ELF-1 (cell line): Measurements from ENCODE around the gene COL4A4.
"Not testable (repeated sequence)": the region's sequence is repeated elsewhere in the genome, so short reads cannot be mapped to it uniquely, and the experiment has no call there.

Experiments
- DNase-seq: peaks from one replicate; pipeline ENCODE4 v3.0.0-alpha.2; 2016; ENCODE audit warnings: low read depth, low spot score

Gene COL4A4

DNA sequence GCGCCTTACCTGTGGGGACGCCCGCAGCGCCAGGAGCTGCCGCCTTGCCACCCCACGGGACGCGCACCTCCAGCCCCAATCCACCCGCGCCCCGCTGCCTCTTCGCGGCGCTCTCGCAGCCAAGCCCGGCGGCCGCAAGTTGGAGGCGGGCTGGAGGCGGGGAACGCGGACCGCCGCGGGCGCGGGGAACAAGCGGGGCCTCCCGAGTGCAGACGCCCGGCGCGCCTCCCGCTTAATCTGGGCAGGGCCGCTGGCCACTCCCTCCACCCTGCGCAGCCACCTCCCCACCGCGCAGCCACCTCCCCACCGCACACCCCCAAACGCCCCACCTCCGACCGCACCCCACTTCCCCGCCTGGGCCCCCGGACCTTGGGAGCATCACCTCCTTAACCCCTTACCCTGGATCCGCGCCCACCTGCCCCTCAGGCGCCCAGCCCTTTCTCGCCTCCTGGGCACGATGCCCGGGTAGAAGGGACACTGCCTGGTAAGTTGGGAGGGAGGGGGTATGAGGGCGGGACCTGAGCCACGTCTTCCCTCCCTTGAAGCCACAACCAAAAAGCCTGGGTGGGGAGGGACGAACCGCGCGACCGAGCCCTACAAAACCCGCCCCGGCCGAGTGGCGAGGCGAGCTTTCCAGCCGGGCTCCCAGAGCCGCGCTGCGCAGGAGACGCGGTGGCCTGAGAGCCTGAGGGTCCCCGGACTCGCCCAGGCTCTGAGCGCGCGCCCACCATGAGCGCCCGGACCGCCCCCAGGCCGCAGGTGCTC, at the start of gene COL4A4, which contains the start of gene COL4A3:
Gene COL4A4, minus strand, starts transcription at position 208 of the 765 bp plus-strand sequence. CDS start 16,722 bp downstream, outside the sequence.
Gene COL4A3, plus strand, starts transcription at position 627 of the 765 bp plus-strand sequence. Its CDS starts 103 bp downstream, at position 730.
- DNase-seq: peak; percentile 27

GRCh38 chr2:227207573-227207972, 43.6 kb upstream of the COL4A4 start:
- DNase-seq: peak; percentile 29

- DNase-seq: no peak
Measured at GRCh38 chr2:227206406-227206805, 42.4 kb upstream of the COL4A4 start.

DNA sequence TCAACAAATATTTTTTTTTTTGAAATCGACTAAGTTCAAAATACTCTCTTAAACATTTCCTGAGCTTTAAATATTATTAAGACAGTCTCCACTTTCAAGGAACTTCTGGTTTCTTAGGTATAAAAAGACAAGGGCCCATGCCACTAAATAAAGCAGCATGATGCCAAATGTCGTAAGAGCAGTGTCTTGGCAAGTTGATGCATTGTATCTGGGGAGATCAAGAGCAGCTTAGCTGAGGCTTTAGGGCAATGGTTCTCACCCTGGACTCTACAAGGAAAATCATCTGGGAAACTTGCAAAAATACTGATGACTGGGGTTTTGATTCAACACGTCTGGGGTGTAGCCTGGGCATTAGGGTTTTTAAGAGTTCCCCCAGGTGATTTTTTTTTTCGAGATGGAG, 41.7 kb upstream of the COL4A4 start:
- DNase-seq: no peak

DNA sequence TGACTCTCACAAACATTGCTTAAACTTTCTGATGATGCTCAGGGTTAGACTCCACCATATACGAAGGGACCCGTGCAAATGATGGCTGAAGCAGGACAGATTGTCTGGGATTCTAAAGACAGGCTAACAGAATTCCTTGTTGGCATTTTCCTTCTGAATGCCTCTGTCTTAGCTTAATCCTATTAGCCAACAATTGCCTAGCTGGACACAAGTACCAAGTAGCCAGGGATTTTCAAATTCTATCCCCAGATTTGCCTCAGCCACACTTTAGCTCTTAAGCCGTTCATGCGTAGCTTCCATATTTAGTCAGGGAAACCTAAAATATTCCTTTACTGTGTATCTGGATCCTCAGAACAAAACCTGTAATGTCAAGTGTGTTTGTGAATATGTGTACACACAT, 40.4 kb upstream of the COL4A4 start:
- DNase-seq: no peak

DNA sequence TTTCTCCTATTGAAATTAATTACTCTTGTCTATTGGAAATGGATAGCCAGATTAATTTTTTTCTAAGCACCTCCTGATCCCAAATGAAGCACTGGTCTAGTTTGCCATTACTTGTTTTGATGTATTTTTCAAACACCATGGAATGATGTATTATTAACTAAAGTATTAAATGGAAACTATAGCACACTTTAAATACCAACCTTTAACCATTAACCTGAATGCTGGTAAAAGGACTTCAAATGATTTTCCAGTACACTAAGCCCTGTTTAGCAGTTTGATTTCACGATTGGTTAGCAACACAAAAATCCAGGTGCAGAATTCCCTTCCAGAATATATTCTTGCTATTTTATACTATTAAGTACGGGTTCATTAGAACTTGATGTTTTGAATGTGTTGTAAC, 37.8 kb upstream of the COL4A4 start:
- no peak for DNase-seq

DNA sequence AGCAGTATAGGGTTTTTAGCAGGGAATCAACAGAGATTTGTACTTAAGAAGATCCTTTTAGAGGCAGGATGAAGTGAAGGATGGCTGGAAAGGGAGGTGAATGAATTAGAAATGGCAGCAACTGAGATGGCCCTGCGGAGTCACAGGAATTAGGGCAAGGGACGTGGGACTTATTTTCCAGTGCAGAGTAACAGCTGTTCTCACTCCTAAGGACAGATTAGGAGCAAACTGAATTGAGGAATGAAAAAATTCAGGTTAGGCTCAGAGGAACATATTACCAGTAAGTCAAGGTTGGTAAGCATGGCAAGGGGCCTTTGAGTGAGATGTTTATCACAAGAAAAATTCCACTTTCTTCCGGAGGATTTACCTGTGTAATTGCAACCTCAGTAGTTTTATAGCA, 34.9 kb upstream of the COL4A4 start:
- DNase-seq: no peak

DNA sequence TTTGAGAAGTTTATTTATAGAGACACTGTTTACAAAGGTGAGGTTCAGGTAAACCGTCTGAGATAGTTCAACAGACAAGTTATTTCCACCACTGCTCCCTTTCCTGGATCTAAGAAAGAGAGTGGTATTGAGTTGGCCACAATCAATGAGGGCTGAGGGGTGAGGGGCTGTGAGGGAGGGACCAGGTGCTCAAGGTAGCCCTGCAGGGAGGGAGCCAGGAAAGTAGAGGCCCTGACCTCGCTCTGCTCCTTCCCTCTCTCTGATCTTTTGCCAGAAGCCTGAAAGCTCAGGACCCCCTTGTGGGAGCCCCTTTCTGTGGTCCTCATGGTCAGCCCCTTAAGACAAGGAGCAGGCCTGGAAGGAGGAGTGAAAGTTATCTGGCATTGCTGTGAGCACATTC, 30.2 kb upstream of the COL4A4 start:
- DNase-seq: no peak

GRCh38 chr2:227192491-227192890, 28.5 kb upstream of the COL4A4 start:
- DNase-seq: no peak

DNA sequence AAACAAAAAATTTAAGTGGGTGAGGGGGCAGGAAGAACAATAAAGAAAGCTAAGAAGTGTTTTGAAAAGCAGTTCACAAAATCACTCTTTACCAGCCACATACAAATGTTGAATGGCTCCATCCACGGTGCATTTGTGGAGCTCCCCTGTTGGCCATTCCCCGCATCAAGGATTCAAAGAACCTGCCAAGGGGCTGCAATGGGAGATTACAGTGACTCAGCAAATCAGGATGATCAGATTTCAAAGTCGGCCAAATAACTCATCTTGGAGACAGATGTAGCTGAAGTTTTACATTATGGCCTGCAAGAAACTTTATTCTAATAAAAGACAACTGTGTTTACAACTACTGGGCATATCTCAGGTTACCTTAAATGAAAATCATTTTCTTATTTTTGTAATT, 27.4 kb upstream of the COL4A4 start:
- no peak for DNase-seq

DNA sequence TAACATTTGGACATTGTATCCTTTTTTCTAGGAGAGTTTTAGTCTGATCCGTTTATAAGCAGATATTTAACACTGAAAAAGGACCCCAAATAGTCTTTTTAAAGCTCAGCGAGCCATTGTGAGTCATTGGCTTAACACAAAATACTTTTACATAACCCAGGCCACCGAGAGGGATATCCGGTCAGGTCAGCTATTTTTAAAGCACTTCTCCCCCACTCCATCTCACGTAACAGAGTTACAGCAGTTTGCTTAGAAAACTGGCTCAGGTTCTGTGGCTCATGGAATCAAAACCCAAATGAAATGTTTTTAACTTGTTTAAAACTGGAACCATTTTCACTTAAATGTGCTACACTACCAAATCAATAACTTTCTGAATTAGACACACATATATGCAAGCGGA, 24.3 kb upstream of the COL4A4 start:
- no peak for DNase-seq

GRCh38 chr2:227186751-227187150, 22.7 kb upstream of the COL4A4 start:
- no peak for DNase-seq

DNA sequence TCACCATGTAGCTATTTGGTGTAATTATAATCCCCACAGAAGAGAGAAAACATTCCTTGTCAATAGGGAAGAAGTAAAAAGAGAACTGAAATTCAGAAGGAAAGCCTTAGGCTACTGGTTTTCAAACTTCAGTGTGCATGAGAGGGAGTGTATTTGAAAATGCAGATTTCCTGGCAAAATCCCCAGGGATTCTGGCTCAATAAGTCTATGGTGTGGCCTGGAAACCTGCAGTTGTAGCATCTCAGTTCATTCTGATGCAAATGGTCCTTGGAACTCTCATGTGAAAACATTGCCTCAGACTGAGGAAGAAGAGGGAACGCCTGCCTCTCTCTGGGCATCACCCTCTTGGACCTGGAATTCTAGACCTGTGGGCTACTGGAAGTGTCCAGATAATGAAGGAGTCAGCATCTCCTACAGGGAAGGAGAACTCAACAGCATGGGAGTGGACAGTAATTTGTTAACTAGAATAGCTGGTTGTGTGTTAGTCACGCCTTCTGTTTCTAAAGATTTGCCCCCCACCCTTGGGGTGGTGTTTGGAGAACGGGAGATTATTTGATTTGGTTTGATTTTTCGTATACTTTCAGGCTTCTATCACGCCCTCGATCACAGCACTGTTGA, 21.7 kb upstream of the COL4A4 start:
- no peak for DNase-seq

DNA sequence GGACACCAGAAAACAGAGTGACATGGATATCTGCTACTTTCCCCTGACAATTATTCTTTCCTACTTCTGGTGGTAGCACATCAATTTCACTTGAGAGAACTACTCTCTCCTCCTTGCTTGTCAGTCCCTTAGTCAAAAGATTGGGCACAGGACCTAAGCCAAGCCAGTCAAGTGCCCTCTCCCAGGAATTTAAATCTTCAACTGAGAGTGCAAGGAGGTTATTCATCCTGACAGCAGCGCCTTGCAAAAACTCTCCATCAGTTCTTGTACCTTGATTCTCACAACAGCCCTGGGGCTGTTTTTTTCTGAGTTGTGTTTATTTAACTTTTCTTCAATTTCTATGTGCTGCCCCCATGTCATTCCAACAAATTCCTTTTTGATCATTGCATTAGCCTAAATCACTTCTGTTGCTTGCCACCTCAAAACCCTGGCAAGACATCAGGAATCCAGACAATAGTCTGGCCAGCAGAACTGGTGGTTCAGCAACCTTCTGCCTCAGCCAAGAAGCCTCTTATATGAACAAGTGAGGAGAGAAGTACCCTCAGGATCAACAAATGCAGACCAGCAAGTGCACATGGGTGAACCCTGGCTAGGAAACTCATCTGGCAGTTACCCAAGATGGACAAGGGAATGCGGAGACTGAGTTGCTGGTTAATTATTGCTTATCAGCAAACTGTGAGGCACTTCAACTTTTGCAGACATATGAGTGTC, 19.8 kb upstream of the COL4A4 start:
- DNase-seq: no peak

DNA sequence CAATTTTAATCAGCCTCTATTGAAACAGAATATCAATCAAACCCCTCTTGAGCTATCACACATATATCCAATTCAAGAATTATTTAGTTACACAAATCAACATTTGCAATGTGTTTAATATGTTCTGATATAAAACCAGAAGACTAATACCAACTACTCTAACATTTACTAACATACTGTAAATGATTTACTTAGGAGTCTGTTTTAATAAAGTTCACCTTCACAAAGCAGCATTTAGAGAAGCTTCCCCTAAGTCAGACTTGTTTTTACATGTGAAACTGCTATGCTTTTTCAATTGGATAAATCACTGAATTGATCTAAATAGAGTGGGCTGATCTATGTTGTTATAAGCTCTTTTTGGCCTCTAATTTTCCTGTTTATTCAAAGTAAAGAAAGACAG, 18.8 kb upstream of the COL4A4 start:
- no peak for DNase-seq

GRCh38 chr2:227180770-227181169, 16.8 kb upstream of the COL4A4 start:
- no peak for DNase-seq

GRCh38 chr2:227179988-227180685, 16.1 kb upstream of the COL4A4 start:
- no peak for DNase-seq

DNA sequence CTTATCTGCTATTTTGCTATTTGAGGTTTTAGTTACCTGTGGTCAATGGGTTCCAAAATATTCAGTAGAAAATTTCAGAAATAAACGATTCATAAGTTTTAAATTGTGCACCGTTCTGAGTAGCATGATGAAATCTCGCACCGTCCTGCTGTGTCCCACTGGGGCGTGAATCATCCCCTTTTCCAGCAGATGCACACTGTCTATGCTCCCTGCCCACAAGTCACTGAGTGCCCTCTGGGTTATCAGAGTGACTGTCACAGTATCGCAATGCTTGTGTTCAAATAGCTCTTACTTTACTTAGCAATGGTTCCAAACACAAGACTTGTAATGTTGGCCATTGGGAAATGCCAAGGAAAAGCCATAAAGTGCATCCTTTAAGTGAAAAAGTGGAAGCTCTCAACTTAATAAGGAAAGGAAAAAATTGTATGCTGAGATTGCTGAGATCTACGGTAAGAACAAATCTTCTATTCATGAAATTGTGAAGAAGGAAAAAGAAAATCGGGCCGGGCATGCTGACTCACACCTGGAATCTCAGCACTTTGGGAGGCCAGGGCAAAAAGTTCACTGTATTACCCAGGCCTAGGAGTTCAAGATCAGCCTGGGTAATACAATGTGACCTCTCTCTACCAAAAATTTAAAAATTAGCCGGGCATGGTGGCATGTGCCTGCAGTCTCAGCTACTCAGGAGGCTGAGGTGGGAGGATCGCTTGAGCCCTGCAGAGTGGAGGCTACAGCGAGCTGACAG, 13.8 kb upstream of the COL4A4 start:
- DNase-seq: no peak

- not testable (repeated sequence) for DNase-seq
Measured at GRCh38 chr2:227171779-227172178, 7.8 kb upstream of the COL4A4 start.

DNA sequence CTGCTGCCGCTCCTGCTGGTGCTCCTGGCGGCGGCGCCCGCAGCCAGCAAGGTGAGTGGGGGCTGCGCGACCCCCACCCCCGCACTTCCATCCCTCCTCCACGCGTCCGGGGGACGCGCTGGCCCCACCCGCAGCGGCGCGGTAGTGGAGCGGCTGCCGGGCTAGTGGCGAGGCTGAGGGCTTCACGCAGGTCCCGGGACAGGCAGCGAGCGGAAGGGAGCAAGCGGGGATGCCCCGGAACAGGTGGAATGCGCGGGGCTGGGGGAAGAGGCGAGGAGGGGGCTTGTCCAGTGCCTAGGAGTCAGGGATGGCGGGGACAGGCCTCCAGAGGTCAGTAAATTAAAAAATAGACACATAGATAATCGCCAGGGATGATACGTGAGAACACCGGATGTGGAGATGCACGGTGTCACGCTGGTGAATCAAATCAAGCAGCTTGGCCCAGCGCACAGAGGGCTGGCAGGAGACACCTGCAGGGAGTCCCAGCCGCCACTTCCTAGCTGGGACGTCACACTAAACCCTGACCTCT, 822 bp upstream of the COL4A4 start:
- DNase-seq: peak; percentile 20

- no peak for DNase-seq
Measured at GRCh38 chr2:227163485-227163997, 464 bp downstream of the COL4A4 start.
